H9 (cell line): ENCODE results near the gene C2orf80. TPM values are rescaled to one million over a fixed set of nuclear protein-coding genes. Genes with fewer than 3 reads are reported as not detected.

ENCODE experiments used
- total RNA-seq: library from RNA; stranded (reverse); gene quantifications from 2 replicates; pipeline ENCODE4 v1.2.1, GENCODE V29; 2021

The C2orf80 gene
- total RNA-seq, 1 experiment from 2014 or later, result not detected

Other genes with a start within 250 kb of the C2orf80 start
- 7.3 and 7.5 TPM in 2 replicates for gene PLEKHM3, start 164.5 kb downstream of the C2orf80 start, total RNA-seq
- not detected in 2 replicates for gene CRYGD, start 65.5 kb downstream of the C2orf80 start, total RNA-seq
- not detected in 2 replicates for gene CRYGC, start 60.2 kb downstream of the C2orf80 start, total RNA-seq
- gene CRYGB, start 43.9 kb downstream of the C2orf80 start, total RNA-seq, result 0.86 TPM in 1 of 2 replicates, not detected in the other
- gene CRYGA, start 26.4 kb downstream of the C2orf80 start, total RNA-seq, result not detected in 2 replicates
- gene IDH1, start 65.0 kb upstream of the C2orf80 start, total RNA-seq, result 232 and 234 TPM in 2 replicates
- gene PIKFYVE, start 76.2 kb upstream of the C2orf80 start, total RNA-seq, result 25.7 and 27.2 TPM in 2 replicates
- gene PTH2R, start 216.8 kb upstream of the C2orf80 start, total RNA-seq, result 0.20 and 0.29 TPM in 2 replicates